Stimulated activated effector memory CD8-positive, alpha-beta T cell treated with anti-CD3 and anti-CD28 coated beads, Interleukin-12 subunit alpha, Interleukin-12 subunit beta, amount 100 ng/mL, for 72 hours (primary cell): ENCODE data around the gene NDUFV1.
"Not testable (repeated sequence)": the region's sequence is repeated elsewhere in the genome, so short reads cannot be mapped to it uniquely, and the experiment has no call there.

ENCODE experiments used
- ATAC-seq: fragments of 150-1000 bp; cut with Tn5 transposase; 2 replicates; pipeline ENCODE4 v1.10.0; 2021
- DNase-seq, 2 donors: peaks; one replicate each; pipeline ENCODE4 v3.0.0; 2021 to 2022; ENCODE audit warnings: low spot score in 2 of 2
- H3K27ac Mint-ChIP-seq: one replicate; pipeline ENCODE4 v1.8.0; 2022; ENCODE audit warnings: mild to moderate bottlenecking, mixed read lengths
- H3K36me3 Mint-ChIP-seq: one replicate; pipeline ENCODE4 v1.8.0; 2022; ENCODE audit warnings: mild to moderate bottlenecking, mixed read lengths
- H3K4me1 Mint-ChIP-seq: one replicate; pipeline ENCODE4 v1.8.0; 2022; ENCODE audit warnings: mixed read lengths
- H3K4me3 Mint-ChIP-seq: one replicate; pipeline ENCODE4 v1.8.0; 2022; ENCODE audit warnings: mild to moderate bottlenecking, mixed read lengths
- H3K9me3 Mint-ChIP-seq: one replicate; pipeline ENCODE4 v1.8.0; 2022; ENCODE audit warnings: mixed read lengths

Gene NDUFV1

GRCh38 chr11:67634366-67635230 is 27.9 kb downstream of the NDUFV1 start:
- ATAC-seq (no peak), DNase-seq (no peak)
- Mint-ChIP-seq H3K4me3 (no peak overlapping the region), H3K27ac (no peak overlapping the region), H3K4me1 (peaks cover 13% of the 10 kb centered on the region), H3K36me3 (peaks cover 5% of the 10 kb centered on the region), H3K9me3 (no peaks in the 10 kb centered on the region)

GRCh38 chr11:67635231-67635521 is 28.4 kb downstream of the NDUFV1 start:
- Mint-ChIP-seq H3K4me1 (peaks cover 13% of the 10 kb centered on the region), H3K9me3 (no peaks in the 10 kb centered on the region), H3K36me3 (peaks cover 5% of the 10 kb centered on the region), H3K4me3 (no peak overlapping the region), H3K27ac (no peak overlapping the region)
- DNase-seq (no peak), ATAC-seq (no peak)

GRCh38 chr11:67636962-67637361 is 30.2 kb downstream of the NDUFV1 start:
- H3K4me3 Mint-ChIP-seq = no peak overlapping the region
- no peak overlapping the region for H3K27ac Mint-ChIP-seq
- H3K9me3 Mint-ChIP-seq = no peaks in the 10 kb centered on the region
- H3K36me3 Mint-ChIP-seq = no peaks in the 10 kb centered on the region
- H3K4me1 Mint-ChIP-seq = peaks cover 2% of the 10 kb centered on the region
- ATAC-seq (no peak), DNase-seq (no peak)

GRCh38 chr11:67637441-67637840 is 30.7 kb downstream of the NDUFV1 start:
- DNase-seq, ATAC-seq, H3K9me3 Mint-ChIP-seq, H3K36me3 Mint-ChIP-seq, H3K4me3 Mint-ChIP-seq, H3K27ac Mint-ChIP-seq, H3K4me1 Mint-ChIP-seq: not testable (repeated sequence)

- Mint-ChIP-seq H3K27ac (no peak overlapping the region), H3K36me3 (no peaks in the 10 kb centered on the region)
These were observed 32.0 kb downstream of the NDUFV1 start for GRCh38 chr11:67638535-67639437.

GRCh38 chr11:67639438-67639859 is 32.7 kb downstream of the NDUFV1 start, which contains the start of gene TBX10:
Gene TBX10, minus strand, starts transcription at chr11:67639763. Its CDS starts 291 bp downstream, at chr11:67639472.
- H3K36me3 Mint-ChIP-seq = no peaks in the 10 kb centered on the region
- DNase-seq = no peak
- no peak within 1 kb of the TSS for H3K4me3 Mint-ChIP-seq
- no peaks in the 10 kb centered on the region for H3K4me1 Mint-ChIP-seq
- ATAC-seq = no peak
- H3K27ac Mint-ChIP-seq = no peak within 1 kb of the TSS
- H3K9me3 Mint-ChIP-seq = no peaks in the 10 kb centered on the region

More at GRCh38 chr11:67638535-67639437, 32.0 kb downstream of the NDUFV1 start:
- ATAC-seq (no peak), DNase-seq (no peak)
- Mint-ChIP-seq H3K4me1 (no peaks in the 10 kb centered on the region), H3K4me3 (no peak overlapping the region), H3K9me3 (no peaks in the 10 kb centered on the region)

- H3K36me3 Mint-ChIP-seq = no peaks in the 10 kb centered on the region
- DNase-seq (no peak), ATAC-seq (peak; percentile 80)
- H3K27ac Mint-ChIP-seq = no peak overlapping the region
- H3K9me3 Mint-ChIP-seq = no peaks in the 10 kb centered on the region
- no peak overlapping the region for H3K4me3 Mint-ChIP-seq
- H3K4me1 Mint-ChIP-seq = no peaks in the 10 kb centered on the region
These were observed 33.5 kb downstream of the NDUFV1 start for GRCh38 chr11:67640021-67640757.

- Mint-ChIP-seq H3K9me3 (no peaks in the 10 kb centered on the region), H3K4me3 (no peak overlapping the region), H3K27ac (no peak overlapping the region), H3K36me3 (no peaks in the 10 kb centered on the region), H3K4me1 (peaks cover 2% of the 10 kb centered on the region)
- DNase-seq (no peak), ATAC-seq (no peak)
These were observed 34.1 kb downstream of the NDUFV1 start for GRCh38 chr11:67640758-67641337.

GRCh38 chr11:67641338-67642172 is 34.8 kb downstream of the NDUFV1 start:
- H3K4me1 Mint-ChIP-seq = peaks cover 9% of the 10 kb centered on the region
- DNase-seq (no peak), ATAC-seq (no peak)
- H3K4me3 Mint-ChIP-seq = no peak overlapping the region
- H3K36me3 Mint-ChIP-seq = peaks cover 6% of the 10 kb centered on the region
- no peak overlapping the region for H3K27ac Mint-ChIP-seq
- no peaks in the 10 kb centered on the region for H3K9me3 Mint-ChIP-seq

- Mint-ChIP-seq H3K36me3 (peaks cover 7% of the 10 kb centered on the region), H3K4me3 (no peak overlapping the region), H3K9me3 (no peaks in the 10 kb centered on the region), H3K27ac (no peak overlapping the region), H3K4me1 (peaks cover 17% of the 10 kb centered on the region)
- ATAC-seq (no peak), DNase-seq (no peak)
These were observed 35.7 kb downstream of the NDUFV1 start for GRCh38 chr11:67642173-67643120.

- Mint-ChIP-seq H3K9me3 (no peaks in the 10 kb centered on the region), H3K27ac (no peak overlapping the region), H3K4me3 (no peak overlapping the region)
These were observed 37.3 kb downstream of the NDUFV1 start for GRCh38 chr11:67644042-67644441.

GRCh38 chr11:67644472-67645418 is 38.0 kb downstream of the NDUFV1 start:
- no peak overlapping the region for H3K27ac Mint-ChIP-seq

More at GRCh38 chr11:67644042-67644441, 37.3 kb downstream of the NDUFV1 start:
- peaks cover 27% of the 10 kb centered on the region for H3K4me1 Mint-ChIP-seq
- peaks cover 7% of the 10 kb centered on the region for H3K36me3 Mint-ChIP-seq
- DNase-seq (no peak), ATAC-seq (no peak)

More at GRCh38 chr11:67644472-67645418, 38.0 kb downstream of the NDUFV1 start:
- Mint-ChIP-seq H3K36me3 (peaks cover 7% of the 10 kb centered on the region), H3K9me3 (no peaks in the 10 kb centered on the region), H3K4me3 (no peak overlapping the region), H3K4me1 (peaks cover 34% of the 10 kb centered on the region)
- no peak for ATAC-seq
- DNase-seq = no peak
